ENCODE results near the gene WDR20. TPM values are rescaled to one million over a fixed set of nuclear protein-coding genes. Genes with fewer than 3 reads are reported as not detected.

WDR20 gene
- total RNA-seq, 3 donors from 2014 or later (not counting 1 experiment from before 2014, with no cell fraction given), result 55.5 to 66.7 (median 62.2) TPM

- no peaks in the 10 kb centered on the region for H3K9me3 Mint-ChIP-seq
- DNase-seq (no peak), ATAC-seq (no peak)
- no peaks in the 10 kb centered on the region for H3K4me1 Mint-ChIP-seq
- Histone ChIP-seq H3K4me1 (ENCODE audit: control insufficient read depth, insufficient read depth, low read length) (no peaks in the 10 kb centered on the region), H3K36me3 (ENCODE audit: control insufficient read depth, insufficient read depth, low read length) (no peaks in the 10 kb centered on the region), H3K27ac (ENCODE audit: low read length) (no peak overlapping the region), H3K9me3 (ENCODE audit: control insufficient read depth, insufficient read depth, low read length) (no peaks in the 10 kb centered on the region), H3K27me3 (ENCODE audit: control insufficient read depth, insufficient read depth, low read length) (no peaks in the 10 kb centered on the region), H3K4me3 (ENCODE audit: low read length) (no peak overlapping the region)
- H3K27me3 Mint-ChIP-seq (ENCODE audit: low read depth in 2 of 2), result no peaks in the 10 kb centered on the region
- H3K36me3 Mint-ChIP-seq, result no peaks in the 10 kb centered on the region
- H3K27ac Mint-ChIP-seq, result no peak overlapping the region
- H3K4me3 Mint-ChIP-seq, result no peak overlapping the region
- TF ChIP-seq, protein P1, sequence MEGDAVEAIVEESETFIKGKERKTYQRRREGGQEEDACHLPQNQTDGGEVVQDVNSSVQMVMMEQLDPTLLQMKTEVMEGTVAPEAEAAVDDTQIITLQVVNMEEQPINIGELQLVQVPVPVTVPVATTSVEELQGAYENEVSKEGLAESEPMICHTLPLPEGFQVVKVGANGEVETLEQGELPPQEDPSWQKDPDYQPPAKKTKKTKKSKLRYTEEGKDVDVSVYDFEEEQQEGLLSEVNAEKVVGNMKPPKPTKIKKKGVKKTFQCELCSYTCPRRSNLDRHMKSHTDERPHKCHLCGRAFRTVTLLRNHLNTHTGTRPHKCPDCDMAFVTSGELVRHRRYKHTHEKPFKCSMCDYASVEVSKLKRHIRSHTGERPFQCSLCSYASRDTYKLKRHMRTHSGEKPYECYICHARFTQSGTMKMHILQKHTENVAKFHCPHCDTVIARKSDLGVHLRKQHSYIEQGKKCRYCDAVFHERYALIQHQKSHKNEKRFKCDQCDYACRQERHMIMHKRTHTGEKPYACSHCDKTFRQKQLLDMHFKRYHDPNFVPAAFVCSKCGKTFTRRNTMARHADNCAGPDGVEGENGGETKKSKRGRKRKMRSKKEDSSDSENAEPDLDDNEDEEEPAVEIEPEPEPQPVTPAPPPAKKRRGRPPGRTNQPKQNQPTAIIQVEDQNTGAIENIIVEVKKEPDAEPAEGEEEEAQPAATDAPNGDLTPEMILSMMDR (IDR thresholded peaks at IDR 0.05), result no peak
- WGBS (ENCODE audit: insufficient coverage), result 93% methylated on average over 18 of the region's 21 CpGs
- intact Hi-C loops (cut with micrococcal nuclease), result no loop called here
Observed at GRCh38 chr14:102252834-102253801, 113.4 kb downstream of the WDR20 start.

GRCh38 chr14:102255401-102256190, 115.9 kb downstream of the WDR20 start:
- no peaks in the 10 kb centered on the region for H3K4me1 Mint-ChIP-seq
- DNase-seq (no peak), ATAC-seq (no peak)
- H3K27ac Mint-ChIP-seq, result no peak overlapping the region
- H3K4me1 ChIP-seq (ENCODE audit: control insufficient read depth, insufficient read depth, low read length), result no peaks in the 10 kb centered on the region
- no peaks in the 10 kb centered on the region for H3K36me3 Mint-ChIP-seq
- TF ChIP-seq, protein P1 (IDR thresholded peaks at IDR 0.05), result no peak
- H3K9me3 ChIP-seq (ENCODE audit: control insufficient read depth, insufficient read depth, low read length), result no peaks in the 10 kb centered on the region
- H3K36me3 ChIP-seq (ENCODE audit: control insufficient read depth, insufficient read depth, low read length), result no peaks in the 10 kb centered on the region
- intact Hi-C loops (cut with micrococcal nuclease), result no loop called here
- H3K4me3 ChIP-seq (ENCODE audit: low read length), result no peak overlapping the region
- H3K4me3 Mint-ChIP-seq, result no peak overlapping the region
- 81% methylated on average over 7 of the region's 9 CpGs for WGBS (ENCODE audit: insufficient coverage)
- no peaks in the 10 kb centered on the region for H3K27me3 ChIP-seq (ENCODE audit: control insufficient read depth, insufficient read depth, low read length)
- peaks cover 0 to 3% of the 10 kb centered on the region in 2 donors for H3K27me3 Mint-ChIP-seq (ENCODE audit: low read depth in 2 of 2)
- no peaks in the 10 kb centered on the region for H3K9me3 Mint-ChIP-seq
- H3K27ac ChIP-seq (ENCODE audit: low read length), result no peak overlapping the region

DNA sequence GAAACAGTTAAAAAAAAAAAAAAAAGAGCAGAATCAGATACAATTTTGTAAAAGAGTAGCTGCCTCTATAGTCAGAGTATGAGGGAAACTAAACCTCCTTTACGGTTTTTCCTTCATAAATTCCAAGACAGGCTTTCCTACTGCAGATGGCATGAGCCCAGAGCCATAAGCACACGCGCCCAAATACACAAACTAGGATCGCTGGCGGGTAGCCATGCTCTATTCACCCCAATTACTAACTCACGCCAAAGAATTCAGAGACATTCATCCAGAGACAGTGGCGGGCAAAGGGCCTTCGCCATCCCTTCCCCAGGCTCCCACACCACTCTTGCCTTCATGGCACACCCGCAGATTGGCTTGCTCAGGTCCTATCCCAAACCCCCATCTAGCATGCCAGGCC, 117.0 kb downstream of the WDR20 start:
- DNase-seq (no peak), ATAC-seq (no peak)
- H3K36me3 ChIP-seq (ENCODE audit: control insufficient read depth, insufficient read depth, low read length), result no peaks in the 10 kb centered on the region
- H3K27ac ChIP-seq (ENCODE audit: low read length), result no peak overlapping the region
- H3K9me3 Mint-ChIP-seq, result no peaks in the 10 kb centered on the region
- WGBS (ENCODE audit: insufficient coverage), result 98% methylated on average over 9 of the region's 9 CpGs
- intact Hi-C loops (cut with micrococcal nuclease), result no loop called here
- H3K4me3 ChIP-seq (ENCODE audit: low read length), result no peak overlapping the region
- no peaks in the 10 kb centered on the region for H3K36me3 Mint-ChIP-seq
- H3K27ac Mint-ChIP-seq, result no peak overlapping the region
- H3K4me1 Mint-ChIP-seq, result no peaks in the 10 kb centered on the region
- H3K4me3 Mint-ChIP-seq, result no peak overlapping the region
- peaks cover 0 to 3% of the 10 kb centered on the region in 2 donors for H3K27me3 Mint-ChIP-seq (ENCODE audit: low read depth in 2 of 2)
- H3K4me1 ChIP-seq (ENCODE audit: control insufficient read depth, insufficient read depth, low read length), result no peaks in the 10 kb centered on the region
- no peaks in the 10 kb centered on the region for H3K27me3 ChIP-seq (ENCODE audit: control insufficient read depth, insufficient read depth, low read length)
- H3K9me3 ChIP-seq (ENCODE audit: control insufficient read depth, insufficient read depth, low read length), result no peaks in the 10 kb centered on the region
- TF ChIP-seq, protein P1 (IDR thresholded peaks at IDR 0.05), result no peak

Data from natural killer cell (primary cell).